Left ventricle myocardium superior (tissue), 1 donor: ENCODE data around the gene TENM3. TPM values are rescaled to one million over a fixed set of nuclear protein-coding genes. Genes with fewer than 3 reads are reported as not detected.

Experiments used
- ATAC-seq: fragments of 200-7000 bp; cut with Tn5 transposase; one replicate; pipeline ENCODE4 v1.9.1; 2020; ENCODE audit warnings: mild to moderate bottlenecking, moderate library complexity
- DNase-seq: peaks from one replicate; pipeline ENCODE4 v3.0.0-alpha.2; 2020
- intact Hi-C: fragments of 100-400 bp; cut with micrococcal nuclease; formaldehyde crosslinking; loops from one replicate; pipeline ENCODE4 v1.11.0; 2022
- total RNA-seq: library from RNA; stranded (reverse); fragmentation: NEBNext Ultra II Directional; extraction: Animal tissue kit (Norgen Biotek cat#: 25700); gene quantifications from one replicate; pipeline ENCODE4 v1.2.1, GENCODE V29; 2021
- donor health status: DM: no; HTN: yes; CAD: no; lungs with severe emphysema.

TENM3 gene
- total RNA-seq, 1 donor from 2014 or later, result 6.8 TPM

GRCh38 chr4:182671749-182672148, 428.5 kb downstream of the TENM3 start:
- DNase-seq (no peak), ATAC-seq (no peak)
- intact Hi-C loops, result no loop called here

- DNase-seq (no peak), ATAC-seq (peak; percentile 73)
- intact Hi-C loops, result no loop called here
Observed at GRCh38 chr4:182678590-182678989, 435.4 kb downstream of the TENM3 start.

GRCh38 chr4:182679533-182679932, 436.3 kb downstream of the TENM3 start:
- ATAC-seq, result peak; percentile 69
- peak; percentile 38 for DNase-seq
- intact Hi-C loops, result no loop called here

GRCh38 chr4:182680234-182680653, 437.0 kb downstream of the TENM3 start:
- ATAC-seq (peak; percentile 92), DNase-seq (peak; percentile 74)
- intact Hi-C loops, result no loop called here

DNA sequence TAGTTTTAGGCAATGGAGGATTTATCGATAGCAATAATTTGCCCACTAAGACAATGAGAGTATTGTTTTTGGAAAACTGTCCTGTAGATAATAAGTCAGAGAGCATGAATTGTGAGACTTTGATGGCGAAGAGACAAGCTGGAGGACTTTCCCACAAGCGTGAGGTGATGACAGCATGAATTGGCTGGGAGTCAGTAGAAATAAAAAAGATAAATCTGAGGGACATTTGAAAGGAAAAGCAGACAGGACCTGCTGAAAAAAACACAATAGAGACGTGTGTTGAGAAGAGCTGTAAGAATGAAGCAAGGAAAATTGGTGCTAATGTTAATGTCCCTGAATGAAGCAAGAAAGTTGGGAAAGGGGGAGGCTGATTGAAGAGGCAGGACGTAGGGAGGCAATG, 440.5 kb downstream of the TENM3 start:
- ATAC-seq, result peak; percentile 26
- intact Hi-C loops, result no loop called here
- no peak for DNase-seq

GRCh38 chr4:182684796-182685195, 441.6 kb downstream of the TENM3 start:
- intact Hi-C loops, result no loop called here
- DNase-seq (no peak), ATAC-seq (no peak)

DNA sequence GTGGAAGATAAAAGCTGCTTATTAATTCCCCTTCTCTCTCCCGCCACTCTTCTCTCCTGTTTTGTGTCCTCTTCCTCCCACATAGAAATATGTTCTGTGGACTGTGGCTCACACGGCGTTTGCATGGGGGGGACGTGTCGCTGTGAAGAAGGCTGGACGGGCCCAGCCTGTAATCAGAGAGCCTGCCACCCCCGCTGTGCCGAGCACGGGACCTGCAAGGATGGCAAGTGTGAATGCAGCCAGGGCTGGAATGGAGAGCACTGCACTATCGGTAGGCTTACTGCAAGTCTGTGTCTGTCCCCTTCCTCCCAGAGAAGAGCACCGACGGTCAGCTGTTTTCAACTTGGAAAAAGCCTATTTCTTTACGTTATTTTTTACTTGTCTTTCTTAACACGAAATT, 444.9 kb downstream of the TENM3 start:
- ATAC-seq (no peak), DNase-seq (no peak)
- intact Hi-C loops, result no loop called here

DNA sequence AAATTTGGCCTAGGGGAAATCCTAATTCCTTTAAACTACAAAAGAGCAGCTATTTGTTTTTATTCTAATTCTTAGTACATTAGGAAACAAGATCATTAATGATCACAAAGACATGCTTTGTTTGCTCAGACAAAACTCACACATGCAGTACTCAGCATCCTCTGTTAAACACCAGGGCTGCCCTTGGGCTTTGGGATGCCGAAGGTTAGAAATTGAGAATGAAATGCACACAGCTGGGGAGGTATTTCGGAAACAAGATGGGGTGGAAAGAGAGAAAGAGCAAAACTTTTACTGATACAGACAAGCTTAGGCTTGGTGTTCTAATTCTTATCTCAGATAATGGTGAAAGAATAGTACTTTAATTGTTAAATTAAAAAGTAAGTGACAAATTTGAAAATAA, 451.3 kb downstream of the TENM3 start:
- DNase-seq (no peak), ATAC-seq (peak; percentile 53)
- intact Hi-C loops, result no loop called here

GRCh38 chr4:182695009-182695408, 451.8 kb downstream of the TENM3 start:
- ATAC-seq (peak; percentile 98), DNase-seq (peak; percentile 52)
- intact Hi-C loops, result no loop called here

- ATAC-seq (no peak), DNase-seq (no peak)
- intact Hi-C loops, result no loop called here
Observed at GRCh38 chr4:182695842-182696241, 452.6 kb downstream of the TENM3 start.

- intact Hi-C loops, result no loop called here
- ATAC-seq (no peak), DNase-seq (no peak)
Observed at GRCh38 chr4:182697094-182697493, 453.9 kb downstream of the TENM3 start.

DNA sequence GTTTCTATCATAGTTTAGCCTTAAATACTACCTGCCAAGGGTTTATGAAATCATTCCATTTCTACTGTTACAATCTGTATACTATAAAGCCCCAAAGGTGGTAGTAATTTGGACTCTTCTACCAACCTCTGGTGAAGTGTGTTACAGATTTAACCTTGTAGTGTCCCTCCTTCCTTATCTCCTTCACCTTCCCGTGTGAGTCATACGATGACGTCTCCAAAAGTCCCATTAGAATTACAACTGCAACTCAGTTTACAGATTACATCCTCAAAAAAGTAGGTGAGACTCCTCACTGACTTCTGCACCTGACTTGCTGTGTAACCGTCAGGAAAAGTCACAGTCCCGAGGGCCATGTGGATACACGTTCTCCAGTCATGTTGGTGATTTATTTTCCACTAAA, 455.0 kb downstream of the TENM3 start:
- DNase-seq (no peak), ATAC-seq (no peak)
- intact Hi-C loops, result no loop called here

DNA sequence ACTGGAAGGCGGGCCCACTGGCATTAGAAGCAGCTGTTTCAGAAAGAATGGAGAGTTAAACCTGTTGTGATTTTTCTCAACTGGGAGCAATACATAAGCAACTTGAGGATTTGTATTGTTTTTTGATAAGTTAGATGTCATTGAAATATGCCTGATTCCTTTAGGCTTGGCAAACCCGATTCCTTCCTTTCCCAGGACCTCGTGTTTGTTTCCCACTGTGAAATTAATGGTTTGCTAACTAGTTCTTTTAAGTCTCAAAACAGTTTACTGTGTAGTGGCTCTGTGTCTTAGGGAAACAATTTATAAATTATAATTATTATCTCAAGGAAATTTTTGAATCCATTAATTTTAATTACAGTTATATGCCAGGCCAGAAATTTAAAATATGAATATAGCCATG, 456.0 kb downstream of the TENM3 start:
- no peak for ATAC-seq
- no peak for DNase-seq
- intact Hi-C loops, result no loop called here

GRCh38 chr4:182699795-182700194, 456.6 kb downstream of the TENM3 start:
- intact Hi-C loops, result no loop called here
- DNase-seq (no peak), ATAC-seq (no peak)

DNA sequence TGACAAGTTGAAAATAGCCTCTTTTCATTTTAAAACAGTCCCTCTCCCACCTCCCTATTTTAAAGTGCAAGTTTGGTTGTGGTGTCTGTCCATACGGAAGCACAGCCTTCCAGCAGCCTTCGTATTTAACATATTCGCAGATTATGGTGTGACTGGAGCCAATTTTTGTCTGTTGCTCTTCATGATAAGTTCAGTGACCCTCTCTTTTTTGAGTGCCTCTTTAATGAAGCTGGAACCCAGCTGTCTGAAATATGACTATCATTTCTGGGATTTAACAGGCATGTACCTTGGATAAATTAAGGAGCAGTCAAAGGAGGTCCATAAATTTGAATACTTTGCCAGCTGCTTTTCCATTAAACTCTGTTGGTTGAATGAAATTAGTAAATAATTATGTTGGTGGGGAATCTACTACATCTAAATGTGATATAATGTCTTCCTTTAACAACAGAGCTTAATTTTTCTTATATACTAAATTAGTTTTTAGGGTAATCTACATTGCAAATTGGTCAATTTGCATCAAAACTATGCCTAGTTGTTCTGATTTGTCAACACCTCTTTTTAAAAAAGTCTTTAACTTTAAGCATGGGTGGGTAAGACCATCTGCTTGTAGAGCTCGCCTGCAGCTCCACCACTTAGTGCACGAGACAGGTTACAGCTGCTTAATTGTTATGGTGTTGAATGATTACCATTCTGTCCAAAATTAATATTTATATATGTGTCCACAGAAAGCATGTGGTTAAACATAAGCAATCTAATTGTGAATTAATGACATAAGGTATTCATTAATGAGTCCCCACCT, 457.4 kb downstream of the TENM3 start:
- ATAC-seq (no peak), DNase-seq (no peak)
- intact Hi-C loops, result no loop called here

DNA sequence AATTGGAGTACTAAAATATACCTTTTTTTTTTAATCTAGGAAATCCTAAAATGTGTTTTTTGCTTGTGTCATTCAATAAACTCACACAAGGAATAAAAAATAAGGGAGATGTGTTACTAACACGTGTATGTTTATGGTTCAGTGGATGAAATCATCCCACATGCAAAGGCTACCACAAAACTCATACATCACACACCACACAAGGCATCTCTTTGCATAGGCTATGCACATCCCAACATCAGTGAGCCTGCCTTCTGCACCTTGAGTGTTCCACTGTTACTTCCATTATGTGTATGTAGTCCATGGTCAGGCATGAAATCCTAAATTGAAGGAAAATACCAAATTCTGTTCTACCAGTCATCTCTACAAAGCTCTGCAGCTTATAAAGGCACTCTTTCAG, 460.9 kb downstream of the TENM3 start:
- ATAC-seq (no peak), DNase-seq (no peak)
- intact Hi-C loops, result no loop called here

DNA sequence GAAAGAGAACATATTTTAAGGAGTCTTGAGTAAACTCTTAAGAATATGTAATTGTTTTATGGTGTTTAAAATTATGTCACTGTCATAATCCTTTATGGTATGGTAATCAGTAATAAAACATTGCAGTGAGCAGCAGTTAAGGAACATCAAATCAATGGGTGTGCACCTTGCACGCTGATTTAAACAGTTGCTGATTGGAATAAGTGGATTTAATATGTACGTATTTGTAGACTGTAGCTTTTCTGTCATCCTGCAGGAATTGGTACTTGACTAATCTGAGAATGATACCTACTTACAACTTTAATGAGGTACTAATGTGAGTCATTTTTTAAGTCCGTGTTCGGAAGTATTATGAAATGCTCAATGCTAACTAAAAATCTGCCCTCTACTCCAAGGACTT, 461.7 kb downstream of the TENM3 start:
- intact Hi-C loops, result no loop called here
- no peak for ATAC-seq
- no peak for DNase-seq

- ATAC-seq (no peak), DNase-seq (no peak)
- intact Hi-C loops, result no loop called here
Observed at GRCh38 chr4:182705389-182705788, 462.2 kb downstream of the TENM3 start.

GRCh38 chr4:182711211-182711610, 468.0 kb downstream of the TENM3 start:
- DNase-seq, result no peak
- intact Hi-C loops, result no loop called here
- ATAC-seq, result no peak

- intact Hi-C loops, result no loop called here
- no peak for ATAC-seq
- no peak for DNase-seq
Observed at GRCh38 chr4:182715548-182715947, 472.3 kb downstream of the TENM3 start.

DNA sequence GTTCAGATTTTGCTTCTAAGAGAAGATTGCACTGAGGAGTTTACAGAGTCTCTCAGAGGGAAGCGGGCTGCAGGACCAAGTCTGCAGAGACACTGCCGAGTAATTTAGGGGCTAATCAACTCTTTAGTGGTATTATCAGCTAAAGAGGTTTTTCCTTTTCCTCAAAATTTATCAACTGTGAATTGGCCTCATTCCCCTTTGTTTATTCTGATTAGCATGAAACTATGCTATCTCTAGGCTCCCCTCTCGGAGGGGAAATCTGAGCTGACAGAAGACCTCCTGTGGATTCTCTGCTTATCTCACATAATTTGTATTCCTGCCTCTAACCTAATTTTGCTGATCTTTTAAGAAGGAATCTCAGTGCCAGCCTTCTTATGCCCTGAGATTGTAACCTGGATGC, 473.0 kb downstream of the TENM3 start:
- DNase-seq (no peak), ATAC-seq (no peak)
- intact Hi-C loops, result no loop called here
